Stimulated activated CD4-positive, alpha-beta T cell treated with anti-CD3 and anti-CD28 coated beads, TNF-alpha, amount 100 ng/mL, for 48 hours (primary cell): Measurements from ENCODE around the gene VPS13A.
"Not testable (repeated sequence)": the region's sequence is repeated elsewhere in the genome, so short reads cannot be mapped to it uniquely, and the experiment has no call there.

Experiments
- DNase-seq, 3 donors: peaks; one replicate each; pipeline ENCODE4 v3.0.0-alpha.2; 2020; ENCODE audit warnings: low read depth in 3 of 3

VPS13A gene

DNA sequence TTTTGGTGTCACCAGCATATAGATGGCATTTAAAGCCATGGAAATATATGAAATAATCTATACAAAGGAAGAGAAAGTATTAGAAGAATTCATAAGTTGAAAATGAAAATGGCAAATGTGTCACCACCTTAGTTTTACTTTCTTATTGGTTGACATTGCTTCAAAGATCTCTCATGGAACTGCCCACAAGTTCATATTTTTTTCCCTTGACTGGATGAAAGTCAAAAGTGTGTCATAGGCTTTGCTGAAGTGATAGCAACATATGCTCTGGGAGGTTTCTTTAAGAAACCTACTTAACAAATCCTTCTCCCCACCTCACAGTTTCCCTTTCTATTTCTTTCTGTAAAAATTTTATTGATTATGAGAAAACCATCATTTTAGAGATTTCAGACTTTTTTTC, 127.2 kb downstream of the VPS13A start:
- DNase-seq, result no peak

DNA sequence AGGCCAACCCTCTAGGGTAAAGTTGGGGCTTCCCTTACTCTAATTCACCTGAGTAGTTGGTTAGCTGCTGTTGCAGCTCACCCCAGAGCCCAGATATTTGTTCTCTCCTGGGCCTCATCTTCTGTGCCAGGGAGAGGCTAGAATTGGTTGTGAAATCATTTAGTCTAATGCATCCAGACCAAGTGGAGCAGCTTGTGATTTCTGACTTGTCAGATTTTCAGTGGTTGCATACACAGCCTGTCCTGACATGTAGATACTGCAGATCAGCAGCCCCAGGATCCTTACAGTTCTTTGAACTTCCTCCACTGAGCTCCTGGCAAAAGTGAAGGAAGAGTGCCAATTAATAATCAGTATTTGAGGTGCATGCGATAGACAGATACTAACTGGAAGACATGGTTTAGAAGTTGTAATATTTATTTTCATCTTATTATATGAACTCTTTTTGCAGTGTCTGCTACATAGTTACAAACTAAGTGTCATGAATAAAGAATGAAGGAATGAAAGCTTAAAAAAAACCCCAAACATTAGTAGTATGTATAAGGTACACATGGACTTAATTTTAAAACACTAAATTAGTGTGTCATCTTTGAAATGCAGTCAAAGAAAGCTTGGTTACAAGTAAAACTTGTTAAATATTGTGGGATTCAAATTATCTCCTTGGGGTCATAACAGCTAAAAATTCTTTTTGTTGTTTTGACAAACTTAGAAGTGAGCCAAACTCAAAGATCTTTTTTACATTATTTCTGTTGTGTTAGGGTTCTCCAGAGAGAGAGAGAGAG, 128.5 kb downstream of the VPS13A start:
- no peak for DNase-seq

DNA sequence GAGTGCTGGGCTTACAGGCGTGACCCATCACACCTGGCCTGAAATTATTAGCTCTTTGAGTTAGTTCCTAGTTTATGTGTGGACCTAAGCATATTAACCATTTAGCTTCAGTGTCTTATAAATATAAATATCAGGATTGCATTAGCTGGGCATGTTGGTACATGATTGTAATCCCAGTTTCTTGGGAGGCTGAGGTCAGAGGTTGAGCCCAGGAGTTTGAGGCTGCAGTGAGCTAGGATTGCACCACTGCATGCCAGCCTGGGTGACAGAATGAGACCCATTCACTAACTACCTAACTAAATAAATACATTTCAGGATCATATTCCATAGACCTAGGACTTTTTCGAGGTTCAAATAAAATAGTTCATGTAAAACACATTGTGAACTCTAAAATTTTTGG, 129.8 kb downstream of the VPS13A start:
- no peak for DNase-seq

DNA sequence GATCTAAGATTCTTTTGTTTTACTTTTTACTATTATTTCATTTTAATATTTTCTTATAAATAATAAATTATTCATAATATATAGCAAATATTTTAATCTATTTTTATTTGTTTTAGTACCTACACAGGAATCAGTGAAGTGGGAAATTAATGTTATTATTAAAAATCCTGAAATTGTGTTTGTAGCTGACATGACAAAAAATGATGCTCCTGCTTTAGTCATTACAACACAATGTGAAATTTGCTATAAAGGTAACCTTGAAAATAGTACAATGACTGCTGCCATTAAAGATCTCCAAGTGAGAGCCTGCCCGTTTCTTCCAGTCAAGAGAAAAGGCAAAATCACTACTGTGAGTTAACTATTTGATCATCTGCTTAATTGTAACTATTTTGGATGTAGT, 138.7 kb downstream of the VPS13A start:
- no peak for DNase-seq

DNA sequence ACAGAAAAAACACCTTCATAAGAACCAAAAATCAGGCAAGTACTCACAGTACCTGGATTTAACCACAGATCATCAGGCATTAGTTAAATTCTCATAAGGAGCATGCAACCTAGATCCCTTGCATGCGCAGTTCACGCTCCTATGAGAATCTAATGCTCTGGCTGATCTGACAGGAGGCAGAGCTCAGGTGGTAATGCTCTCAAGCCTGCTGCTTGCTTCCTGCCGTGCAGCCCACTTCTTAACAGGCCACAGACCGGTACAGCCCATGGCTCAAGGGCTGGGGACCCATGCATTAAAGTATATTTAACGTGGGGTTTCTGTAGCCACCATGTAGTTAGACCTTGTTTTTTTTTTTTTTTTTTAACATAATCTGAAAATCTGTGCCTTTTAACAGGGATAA, 147.7 kb downstream of the VPS13A start:
- DNase-seq, result no peak

DNA sequence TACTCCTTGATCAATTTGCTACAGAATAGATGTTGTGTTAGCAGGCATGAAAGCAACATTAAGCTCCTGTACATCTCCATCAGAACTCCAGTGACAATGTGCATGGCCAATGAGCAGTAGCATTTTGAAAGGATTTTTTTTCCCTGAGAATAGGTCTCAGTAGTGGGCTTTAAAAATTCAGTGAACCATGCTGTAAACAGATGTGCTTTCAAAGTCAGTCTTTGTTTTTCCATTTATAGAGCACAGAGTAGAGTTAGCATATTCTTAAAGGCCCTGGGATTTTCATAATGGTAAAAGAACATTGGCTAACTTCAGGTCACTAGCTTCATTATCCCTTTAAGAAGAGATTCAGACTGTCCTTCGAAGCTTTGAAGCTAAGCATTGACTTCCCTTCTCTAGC, 150.8 kb downstream of the VPS13A start:
- DNase-seq, result no peak

DNA sequence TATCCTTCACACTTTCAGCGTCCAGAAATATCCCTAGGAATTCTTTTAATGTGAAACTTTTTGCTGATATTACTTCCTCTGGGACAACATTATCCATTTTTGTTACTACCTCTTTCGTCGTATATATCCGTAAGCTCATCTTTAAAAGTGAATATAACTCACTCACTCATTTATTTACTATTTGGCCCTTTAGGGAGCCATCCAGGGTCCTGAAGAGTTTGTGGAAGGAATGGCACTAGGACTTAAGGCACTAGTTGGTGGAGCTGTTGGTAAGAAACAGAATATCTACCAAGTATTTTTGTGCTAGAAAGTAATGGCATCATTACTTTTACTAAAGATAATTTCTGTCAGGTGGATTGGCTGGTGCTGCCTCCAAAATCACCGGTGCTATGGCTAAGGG, 192.7 kb downstream of the VPS13A start:
- DNase-seq, result no peak

DNA sequence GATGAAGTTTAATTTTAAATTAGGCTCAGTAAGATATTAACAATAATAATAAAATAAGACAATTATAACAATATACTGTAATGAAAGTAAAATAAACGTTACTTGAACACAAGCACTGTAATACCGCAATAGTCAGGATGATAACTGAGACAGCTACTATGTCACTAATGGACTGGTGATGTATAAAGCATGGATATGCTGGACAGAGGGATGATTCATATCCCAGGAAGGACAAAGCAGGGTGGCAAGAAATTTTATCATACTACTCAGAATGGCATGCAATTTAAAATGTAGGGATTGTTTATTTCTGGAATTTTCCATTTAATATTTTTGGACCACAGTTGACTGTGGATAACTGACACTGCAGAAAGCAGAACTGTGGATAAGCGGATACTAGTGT, 196.9 kb downstream of the VPS13A start:
- no peak for DNase-seq

DNA sequence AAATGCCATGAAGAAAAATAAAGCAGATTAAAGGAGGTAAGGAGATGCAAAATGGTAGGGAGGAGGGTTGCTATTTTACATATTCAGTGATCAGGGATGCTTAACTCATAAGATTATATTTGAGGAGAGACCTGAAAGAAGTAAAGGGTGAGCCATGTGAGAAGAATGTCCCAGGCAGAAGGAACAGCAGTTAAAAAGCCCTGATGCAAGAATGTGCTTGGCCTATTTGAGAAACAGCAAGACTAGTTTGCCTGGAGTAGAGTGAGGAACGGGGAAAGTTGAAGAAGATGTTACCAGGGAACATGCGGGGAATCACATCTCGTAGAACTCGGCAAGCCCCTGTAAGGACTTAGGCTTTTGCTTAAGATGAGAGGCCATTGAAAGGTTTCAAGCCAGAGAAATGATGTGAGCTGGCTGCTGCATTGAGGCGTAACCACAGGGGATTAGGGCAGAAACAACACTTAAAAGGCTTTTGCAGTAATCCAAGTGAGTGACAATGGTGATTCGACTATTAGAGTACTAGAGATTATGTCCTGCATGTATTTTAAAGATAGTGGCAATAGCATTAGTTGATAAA, 198.7 kb downstream of the VPS13A start:
- DNase-seq, result no peak

DNA sequence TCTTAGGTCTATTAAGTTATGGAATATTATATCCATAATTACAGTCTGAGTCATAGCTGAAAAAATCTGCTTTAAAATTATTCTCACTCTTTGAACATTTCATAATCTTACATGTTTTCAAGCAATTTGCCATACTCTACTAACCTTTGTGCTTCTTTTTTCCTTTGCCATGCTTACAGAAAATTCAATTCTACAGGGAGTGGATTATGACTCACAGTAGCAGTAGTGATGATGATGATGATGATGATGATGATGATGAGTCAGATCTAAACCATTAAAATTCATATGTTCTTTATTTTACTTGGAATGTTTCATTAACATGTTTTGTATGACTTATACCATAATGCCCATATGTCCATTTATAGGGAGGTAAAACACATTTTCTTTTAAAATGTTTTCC, 207.1 kb downstream of the VPS13A start:
- DNase-seq, result no peak

DNA sequence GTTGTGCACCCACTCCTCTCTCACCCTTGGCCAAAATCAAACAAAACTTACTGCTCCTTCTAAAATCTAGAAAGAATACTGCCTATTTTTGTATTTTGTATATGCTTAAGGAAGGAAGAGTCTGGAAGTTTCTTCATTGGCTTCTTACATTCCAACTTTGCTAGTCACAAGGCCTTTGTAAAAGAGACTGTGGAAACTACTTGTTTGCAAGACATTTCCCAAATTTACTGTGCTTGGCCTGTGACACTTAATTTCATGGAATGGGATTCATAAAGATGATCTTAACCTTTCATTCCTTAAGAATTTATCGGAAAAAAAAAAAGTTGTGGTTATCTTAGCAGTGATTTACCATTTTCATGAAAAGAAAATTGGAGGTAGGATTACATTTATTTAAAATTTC, 208.9 kb downstream of the VPS13A start:
- no peak for DNase-seq

DNA sequence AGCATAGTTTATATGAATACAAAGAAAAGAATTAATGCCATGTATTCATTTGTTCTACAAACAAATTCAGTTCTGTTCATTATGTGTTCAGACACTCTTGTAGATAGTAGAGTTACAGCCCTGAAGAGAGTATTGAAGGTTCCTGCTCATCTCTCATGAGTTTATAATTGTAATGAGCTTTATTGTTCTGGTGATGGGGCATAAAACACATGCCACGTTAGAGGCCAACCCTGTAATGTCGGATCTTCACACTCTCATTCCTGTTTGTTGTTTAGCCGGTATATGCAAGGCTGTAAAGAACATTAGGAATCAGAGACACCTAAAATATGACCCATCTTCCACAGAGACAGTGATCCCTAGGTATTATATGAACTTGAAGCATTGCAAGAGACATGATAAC, 214.5 kb downstream of the VPS13A start:
- no peak for DNase-seq

DNA sequence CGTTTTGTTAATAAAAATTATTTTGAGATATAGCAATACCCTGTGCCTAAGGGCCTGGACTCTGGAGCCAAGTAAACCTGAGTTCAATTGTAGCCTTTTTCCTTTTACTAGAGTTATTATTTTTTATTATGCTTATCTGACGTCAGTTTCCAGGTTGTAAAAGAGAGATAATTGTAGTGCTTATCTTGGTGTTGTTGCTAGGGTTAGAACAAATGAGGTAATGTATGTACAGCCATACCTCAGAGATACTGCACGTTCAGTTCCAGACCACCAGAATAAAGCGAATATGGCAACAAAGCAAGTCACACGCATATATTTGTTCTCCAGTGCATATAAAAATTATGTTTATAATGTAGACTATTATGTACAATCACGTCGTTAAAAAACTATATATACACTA, 215.0 kb downstream of the VPS13A start:
- no peak for DNase-seq

DNA sequence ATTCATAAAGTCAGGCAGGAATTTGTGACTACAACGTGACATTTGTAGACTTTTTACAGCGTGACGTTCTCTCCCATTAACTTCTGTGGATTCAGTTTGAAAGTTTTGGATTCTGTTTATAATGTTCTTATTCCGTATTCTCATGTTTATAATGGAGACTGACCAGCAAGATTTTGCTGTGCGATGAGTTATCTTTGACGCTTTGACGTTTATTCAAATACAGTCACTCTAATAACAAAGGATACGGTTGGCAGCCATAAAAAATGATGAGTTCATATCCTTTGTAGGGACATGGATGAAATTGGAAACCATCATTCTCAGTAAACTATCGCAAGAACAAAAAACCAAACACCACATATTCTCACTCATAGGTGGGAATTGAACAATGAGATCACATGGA, 221.2 kb downstream of the VPS13A start:
- not testable (repeated sequence) for DNase-seq

DNA sequence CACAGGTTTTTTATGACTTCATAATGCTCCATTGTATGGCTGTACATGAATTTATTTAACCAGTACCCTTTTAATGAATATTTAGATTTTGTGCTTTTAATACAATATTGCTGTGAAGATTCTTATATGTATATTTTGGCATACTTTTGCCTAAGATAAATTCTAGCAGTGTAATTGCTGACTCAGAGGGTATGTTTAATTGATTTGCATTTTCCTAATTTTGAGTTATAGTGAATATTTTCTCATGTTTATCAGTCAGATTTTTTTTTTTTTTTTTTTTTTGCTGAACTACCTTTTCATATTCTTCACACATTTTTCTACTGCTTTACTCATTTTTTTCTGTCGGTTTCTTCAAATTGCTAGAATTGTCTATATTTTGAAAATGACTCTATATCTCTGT, 222.6 kb downstream of the VPS13A start:
- no peak for DNase-seq

DNA sequence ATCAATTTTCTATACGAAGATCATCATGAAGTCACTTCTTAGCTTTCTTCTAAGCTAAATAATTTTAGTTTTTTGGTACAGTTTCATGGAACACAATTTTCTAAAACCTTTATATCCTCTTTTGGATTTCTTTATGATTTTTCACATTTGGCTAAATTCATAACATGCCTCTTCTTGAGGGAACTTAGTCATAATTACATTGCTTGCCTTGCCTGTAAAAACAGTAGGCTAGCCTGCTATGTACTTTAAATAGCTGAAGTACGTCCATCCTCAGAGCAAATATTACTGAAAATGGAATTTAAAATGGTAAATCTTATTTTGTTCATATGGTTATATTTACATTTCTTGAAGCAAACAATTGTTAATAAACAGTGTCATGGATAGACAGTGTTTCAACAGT, 225.0 kb downstream of the VPS13A start:
- no peak for DNase-seq

DNA sequence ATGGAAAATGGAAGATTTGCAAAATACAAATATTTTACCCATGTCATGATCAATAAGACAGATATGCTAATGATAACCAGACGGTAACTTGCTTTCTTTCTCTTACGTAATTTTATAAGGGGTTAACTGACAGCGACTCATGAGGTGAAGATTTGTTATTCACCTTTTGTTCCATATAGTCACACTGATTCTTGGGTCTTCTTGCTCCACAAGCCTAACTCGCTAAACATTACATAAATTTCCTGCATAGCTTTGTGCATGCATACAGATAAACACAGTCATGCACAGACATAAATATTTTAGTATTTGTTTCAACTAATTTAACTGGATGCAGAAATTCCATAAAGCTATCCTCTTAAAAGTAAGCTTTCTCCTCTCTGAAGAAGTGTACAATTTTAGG, 225.9 kb downstream of the VPS13A start:
- no peak for DNase-seq

DNA sequence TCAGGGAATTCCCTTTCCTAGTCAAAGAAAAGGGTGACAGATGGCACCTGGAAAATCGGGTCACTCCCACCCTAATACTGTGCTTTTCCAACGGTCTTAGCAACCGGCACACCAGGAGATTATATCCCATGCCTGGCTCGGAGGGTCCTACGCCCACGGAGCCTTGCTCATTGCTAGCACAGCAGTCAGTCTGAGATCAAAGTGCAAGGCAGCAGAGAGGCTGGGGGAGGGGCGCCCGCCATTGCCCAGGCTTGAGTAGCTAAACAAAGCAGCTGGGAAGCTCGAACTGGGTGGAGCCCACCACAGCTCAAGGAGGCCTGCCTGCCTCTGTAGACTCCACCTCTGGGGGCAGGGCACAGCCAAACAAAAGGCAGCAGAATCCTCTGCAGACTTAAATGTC, 231.2 kb downstream of the VPS13A start:
- not testable (repeated sequence) for DNase-seq

DNA sequence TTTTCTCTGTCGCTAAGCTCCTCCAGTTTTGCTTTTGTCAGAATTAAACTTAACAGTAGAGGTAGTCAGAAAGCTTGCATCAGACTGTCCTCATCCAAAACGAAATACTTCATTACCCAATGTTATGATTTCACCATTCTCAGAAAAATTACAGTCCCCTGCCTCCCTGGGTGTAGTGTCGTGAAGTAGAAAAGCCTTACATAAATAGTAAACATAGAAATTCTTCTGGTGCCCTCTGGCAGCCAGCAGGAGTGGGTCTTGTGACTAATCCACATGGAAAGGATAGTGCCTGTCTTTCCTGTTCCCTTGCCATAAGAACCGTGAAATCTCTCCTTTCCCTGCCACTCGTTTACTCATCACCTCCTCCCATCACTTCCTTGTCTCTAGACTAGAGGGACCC, 240.2 kb downstream of the VPS13A start:
- no peak for DNase-seq

DNA sequence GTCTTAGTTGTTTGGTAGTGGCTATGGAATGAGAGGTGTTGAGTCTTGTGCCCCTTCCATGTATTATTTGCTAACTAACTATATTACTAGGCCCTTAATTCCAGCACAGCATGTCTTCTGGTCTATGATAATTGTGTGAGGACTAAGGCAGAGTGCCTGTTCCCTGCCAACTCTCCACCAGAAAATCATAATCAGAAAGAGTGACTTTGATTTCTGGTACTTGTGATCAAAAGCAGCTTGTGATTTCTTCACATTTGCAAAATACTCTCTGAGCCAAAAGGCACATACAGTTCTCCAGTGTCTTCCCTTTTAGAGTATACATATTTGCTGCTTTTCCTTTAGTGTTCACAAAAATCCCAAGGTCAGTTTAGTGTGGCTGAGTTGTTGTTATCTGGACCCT, 240.9 kb downstream of the VPS13A start:
- DNase-seq, result no peak

DNA sequence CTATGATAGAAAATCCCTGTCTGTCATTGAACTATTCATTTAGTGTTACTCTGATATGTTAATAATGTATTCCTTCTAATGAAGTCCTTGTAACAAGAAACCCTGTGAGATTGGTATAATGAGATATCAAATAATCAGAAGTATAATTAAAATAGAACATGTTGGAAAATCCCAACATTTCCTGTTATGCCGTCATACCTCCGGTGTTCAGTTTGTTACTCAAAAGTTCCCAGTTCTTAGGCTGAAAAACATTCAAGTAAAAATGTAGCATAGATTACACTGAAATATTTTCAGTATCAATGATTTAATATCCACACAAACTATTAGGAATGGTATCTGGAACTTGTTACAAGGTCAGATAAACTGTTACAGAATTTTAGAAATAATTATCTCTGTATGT, 243.3 kb downstream of the VPS13A start:
- no peak for DNase-seq

DNA sequence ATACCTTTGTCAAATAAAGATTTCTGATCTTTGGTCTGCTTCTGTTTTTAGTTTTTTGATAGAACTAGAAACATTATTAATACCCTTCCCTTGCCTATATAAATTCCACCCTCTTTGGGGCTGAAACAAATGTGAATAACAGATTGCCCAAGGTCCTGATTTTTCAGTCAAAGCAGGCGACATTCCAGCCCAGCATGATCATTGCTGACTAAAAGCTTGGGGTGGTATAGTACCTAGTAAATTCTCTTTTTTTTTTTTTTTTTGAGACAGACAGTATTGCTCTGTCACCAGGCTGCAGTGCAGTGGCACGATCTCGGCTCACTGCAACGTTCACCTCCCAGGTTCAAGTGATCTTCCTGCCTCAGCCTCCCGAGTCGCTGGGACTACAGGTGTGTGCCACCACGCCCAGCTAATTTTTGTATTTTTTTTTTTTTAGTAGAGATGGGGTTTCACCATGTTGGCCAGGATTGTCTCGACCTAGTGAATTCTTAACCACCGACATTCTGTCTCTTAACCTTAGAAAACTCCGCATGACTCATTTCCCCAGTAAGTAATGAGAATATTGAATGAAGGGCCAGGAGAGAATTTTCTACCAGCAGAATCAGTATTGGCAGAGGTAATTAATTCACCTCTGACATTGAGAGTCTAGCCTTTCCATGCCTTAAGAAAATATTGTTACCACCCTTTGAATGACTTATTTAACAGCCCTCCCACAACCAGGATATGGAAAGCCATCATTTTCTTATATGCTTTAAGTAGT, 244.4 kb downstream of the VPS13A start:
- DNase-seq, result no peak

DNA sequence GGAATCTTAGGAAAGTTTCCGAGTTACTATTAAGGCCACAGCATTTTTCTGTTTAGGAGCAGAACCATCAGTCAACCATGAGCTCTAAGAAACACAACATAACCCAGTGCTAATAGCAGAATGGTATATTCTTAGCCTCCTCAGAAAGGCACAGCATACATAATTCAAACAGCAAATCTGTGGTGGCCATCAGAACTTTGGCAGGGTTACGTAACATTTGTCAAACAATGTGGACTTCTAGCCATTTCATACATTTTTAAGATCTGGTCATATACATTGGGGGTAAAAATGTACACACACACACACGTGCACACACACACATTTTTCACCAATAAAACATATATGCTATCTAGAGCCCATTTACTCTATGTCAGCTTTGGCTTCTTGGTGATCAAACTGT, 245.6 kb downstream of the VPS13A start:
- no peak for DNase-seq
